GM19452 (cell line): ENCODE data around the gene LPIN2.
A peak's percentile ranks its signal among the peaks of the same experiment; 100 is the strongest.
"Not testable (repeated sequence)": the region's sequence is repeated elsewhere in the genome, so short reads cannot be mapped to it uniquely, and the experiment has no call there.

Source experiments
- ATAC-seq: cut with Tn5 transposase; IDR thresholded peaks from one replicate; pipeline ENCODE4 v1.9.1; 2021; ENCODE audit not compliant: unreplicated experiment

Gene LPIN2

GRCh38 chr18:3013024-3013804, at the start of gene LPIN2:
LPIN2 (minus strand) TSS chr18:3013144; CDS start chr18:2960840, 52,304 bp downstream.
- peak; percentile 88 for ATAC-seq

- ATAC-seq = peak; percentile 54
Measured at GRCh38 chr18:3061581-3062312, 48.8 kb upstream of the LPIN2 start.

GRCh38 chr18:3060667-3061580, 48.0 kb upstream of the LPIN2 start:
- ATAC-seq = no peak

GRCh38 chr18:3059272-3059671, 46.3 kb upstream of the LPIN2 start:
- ATAC-seq = no peak

GRCh38 chr18:3058328-3059191, 45.6 kb upstream of the LPIN2 start:
- ATAC-seq = no peak

GRCh38 chr18:3057526-3057925, 44.6 kb upstream of the LPIN2 start:
- no peak for ATAC-seq

GRCh38 chr18:3056311-3056710, 43.4 kb upstream of the LPIN2 start:
- ATAC-seq = no peak

GRCh38 chr18:3055816-3056215, 42.9 kb upstream of the LPIN2 start:
- ATAC-seq = no peak

GRCh38 chr18:3055186-3055728, 42.3 kb upstream of the LPIN2 start:
- no peak for ATAC-seq

- ATAC-seq = no peak
Measured at GRCh38 chr18:3054780-3055179, 41.8 kb upstream of the LPIN2 start.

- ATAC-seq = no peak
Measured at GRCh38 chr18:3054214-3054613, 41.3 kb upstream of the LPIN2 start.

- ATAC-seq = no peak
Measured at GRCh38 chr18:3053081-3053480, 40.1 kb upstream of the LPIN2 start.

GRCh38 chr18:3052411-3052758, 39.4 kb upstream of the LPIN2 start:
- no peak for ATAC-seq

GRCh38 chr18:3051718-3052410, 38.9 kb upstream of the LPIN2 start:
- ATAC-seq = no peak

GRCh38 chr18:3049897-3050454, 37.0 kb upstream of the LPIN2 start:
- not testable (repeated sequence) for ATAC-seq

- no peak for ATAC-seq
Measured at GRCh38 chr18:3048820-3049349, 35.9 kb upstream of the LPIN2 start.

GRCh38 chr18:3048121-3048520, 35.2 kb upstream of the LPIN2 start:
- ATAC-seq = no peak

- no peak for ATAC-seq
Measured at GRCh38 chr18:3046216-3046808, 33.4 kb upstream of the LPIN2 start.
